WERI-Rb-1 (cell line): Measurements from ENCODE around the gene CRYGN.
A peak's percentile ranks its signal among the peaks of the same experiment; 100 is the strongest.

Experiments
- DNase-seq: peaks from one replicate; pipeline ENCODE4 v3.0.0-alpha.2; 2020
- H3K27ac ChIP-seq: fragments of 250-450 bp; sonication (Bioruptor Pico); 2 replicates; pipeline ENCODE4 v1.5.1; 2020; ENCODE audit warnings: mild to moderate bottlenecking, moderate library complexity
- H3K27me3 ChIP-seq: fragments of 250-450 bp; sonication (Bioruptor Pico); 2 replicates; pipeline ENCODE4 v1.5.1; 2021; ENCODE audit warnings: mild to moderate bottlenecking, low read depth, moderate library complexity; ENCODE audit not compliant: insufficient read depth, severe bottlenecking
- H3K36me3 ChIP-seq: fragments of 250-450 bp; sonication (Bioruptor Pico); 2 replicates; pipeline ENCODE4 v1.5.1; 2020; ENCODE audit warnings: mild to moderate bottlenecking, moderate library complexity
- H3K4me3 ChIP-seq: 2 replicates; pipeline ENCODE4 v1.5.1; 2011; ENCODE audit warnings: low read depth, mild to moderate bottlenecking, control low read depth, low read length
- H3K9me3 ChIP-seq: fragments of 250-450 bp; sonication (Bioruptor Pico); 2 replicates; pipeline ENCODE4 v1.5.1; 2021; ENCODE audit warnings: mild to moderate bottlenecking, moderate library complexity; ENCODE audit not compliant: severe bottlenecking
- TF ChIP-seq, protein P1 (sequence below): IDR thresholded peaks from 2 replicates; pipeline ENCODE4 v1.5.1; 2011; ENCODE audit warnings: low read depth, mild to moderate bottlenecking, control low read depth, inconsistent platforms, low read length

The CRYGN gene

GRCh38 chr7:151425670-151426440, 14.1 kb downstream of the CRYGN start:
- H3K4me3 ChIP-seq: no peak overlapping the region
- H3K9me3 ChIP-seq: no peaks in the 10 kb centered on the region
- TF ChIP-seq, protein P1, sequence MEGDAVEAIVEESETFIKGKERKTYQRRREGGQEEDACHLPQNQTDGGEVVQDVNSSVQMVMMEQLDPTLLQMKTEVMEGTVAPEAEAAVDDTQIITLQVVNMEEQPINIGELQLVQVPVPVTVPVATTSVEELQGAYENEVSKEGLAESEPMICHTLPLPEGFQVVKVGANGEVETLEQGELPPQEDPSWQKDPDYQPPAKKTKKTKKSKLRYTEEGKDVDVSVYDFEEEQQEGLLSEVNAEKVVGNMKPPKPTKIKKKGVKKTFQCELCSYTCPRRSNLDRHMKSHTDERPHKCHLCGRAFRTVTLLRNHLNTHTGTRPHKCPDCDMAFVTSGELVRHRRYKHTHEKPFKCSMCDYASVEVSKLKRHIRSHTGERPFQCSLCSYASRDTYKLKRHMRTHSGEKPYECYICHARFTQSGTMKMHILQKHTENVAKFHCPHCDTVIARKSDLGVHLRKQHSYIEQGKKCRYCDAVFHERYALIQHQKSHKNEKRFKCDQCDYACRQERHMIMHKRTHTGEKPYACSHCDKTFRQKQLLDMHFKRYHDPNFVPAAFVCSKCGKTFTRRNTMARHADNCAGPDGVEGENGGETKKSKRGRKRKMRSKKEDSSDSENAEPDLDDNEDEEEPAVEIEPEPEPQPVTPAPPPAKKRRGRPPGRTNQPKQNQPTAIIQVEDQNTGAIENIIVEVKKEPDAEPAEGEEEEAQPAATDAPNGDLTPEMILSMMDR: no peak
- peak; percentile 43 for DNase-seq
- no peaks in the 10 kb centered on the region for H3K27me3 ChIP-seq
- H3K36me3 ChIP-seq: no peaks in the 10 kb centered on the region
- H3K27ac ChIP-seq: no peak overlapping the region

DNA sequence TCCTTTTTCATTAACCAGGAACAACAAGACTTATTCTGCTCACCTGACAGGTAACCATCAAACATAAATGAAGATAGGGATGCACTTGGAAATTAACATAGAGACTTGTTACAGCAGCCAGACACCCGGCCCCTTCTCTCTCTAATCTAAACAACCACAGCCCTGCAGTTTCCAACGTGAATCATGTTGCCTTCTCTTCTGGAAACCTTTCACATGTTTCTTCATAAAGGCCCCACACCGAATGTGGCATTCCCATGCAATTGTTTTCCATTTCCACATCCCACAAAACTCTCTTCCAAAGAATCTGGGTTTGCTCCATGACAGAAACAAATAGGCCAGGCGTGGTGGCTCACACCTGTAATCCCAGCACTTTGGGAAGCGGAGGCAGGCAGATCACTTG, 15.1 kb downstream of the CRYGN start:
- Histone ChIP-seq H3K27me3 (no peaks in the 10 kb centered on the region), H3K9me3 (no peaks in the 10 kb centered on the region), H3K4me3 (no peak overlapping the region), H3K27ac (no peak overlapping the region), H3K36me3 (no peaks in the 10 kb centered on the region)
- TF ChIP-seq, protein P1: no peak
- no peak for DNase-seq

GRCh38 chr7:151423936-151424335, 16.0 kb downstream of the CRYGN start:
- Histone ChIP-seq H3K4me3 (no peak overlapping the region), H3K9me3 (no peaks in the 10 kb centered on the region), H3K27ac (no peak overlapping the region), H3K27me3 (no peaks in the 10 kb centered on the region), H3K36me3 (no peaks in the 10 kb centered on the region)
- TF ChIP-seq, protein P1: no peak
- no peak for DNase-seq

DNA sequence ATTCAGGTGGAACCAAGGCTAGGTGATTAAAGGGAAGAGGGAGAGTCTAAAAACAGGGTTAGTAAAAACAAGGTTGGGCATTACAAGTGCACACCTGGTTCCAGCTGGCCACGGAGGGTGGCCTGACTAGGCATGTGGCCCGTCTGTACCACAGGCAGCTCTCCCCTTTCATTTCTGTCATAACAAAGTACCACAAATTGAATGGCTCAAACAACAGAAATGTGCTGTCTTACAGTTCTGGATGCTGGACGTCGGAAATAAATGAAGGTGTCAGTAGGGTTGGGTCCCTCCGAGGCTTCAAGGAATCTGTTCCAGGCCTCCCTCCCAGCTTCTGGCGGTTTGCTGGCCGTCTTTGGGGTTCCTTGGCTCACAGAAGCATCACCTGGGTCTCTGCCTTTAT, 16.7 kb downstream of the CRYGN start:
- H3K27me3 ChIP-seq: no peaks in the 10 kb centered on the region
- DNase-seq: no peak
- H3K36me3 ChIP-seq: no peaks in the 10 kb centered on the region
- H3K4me3 ChIP-seq: no peak overlapping the region
- TF ChIP-seq, protein P1: no peak
- H3K27ac ChIP-seq: no peak overlapping the region
- H3K9me3 ChIP-seq: no peaks in the 10 kb centered on the region

GRCh38 chr7:151422212-151422611, 17.7 kb downstream of the CRYGN start:
- TF ChIP-seq, protein P1: no peak
- Histone ChIP-seq H3K36me3 (no peaks in the 10 kb centered on the region), H3K4me3 (no peak overlapping the region), H3K9me3 (no peaks in the 10 kb centered on the region), H3K27ac (no peak overlapping the region), H3K27me3 (no peaks in the 10 kb centered on the region)
- no peak for DNase-seq

DNA sequence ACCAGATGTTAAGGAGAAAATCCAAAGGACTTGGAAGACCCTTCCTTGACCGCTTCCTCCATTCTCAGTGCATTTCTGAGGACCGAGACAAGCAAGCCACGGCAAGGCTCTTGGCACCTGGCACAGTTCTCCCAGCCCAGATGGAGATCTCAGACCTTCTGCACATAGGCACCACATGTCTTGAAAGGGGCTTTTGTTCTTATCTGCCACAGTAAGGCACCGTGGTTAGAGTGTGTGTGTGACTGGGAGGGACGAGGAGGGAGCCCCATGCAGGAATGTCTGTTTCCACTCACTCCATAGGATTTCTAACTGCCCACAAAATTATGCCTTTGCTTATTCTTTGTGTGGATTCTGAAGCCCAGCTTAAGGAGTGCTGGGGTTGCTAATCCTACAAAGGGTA, 19.8 kb downstream of the CRYGN start:
- no peak for DNase-seq
- Histone ChIP-seq H3K4me3 (no peak overlapping the region), H3K9me3 (no peaks in the 10 kb centered on the region), H3K27ac (no peak overlapping the region; the same call in 1 of the 2 replicates), H3K36me3 (no peaks in the 10 kb centered on the region), H3K27me3 (no peaks in the 10 kb centered on the region)
- TF ChIP-seq, protein P1: no peak
